Stimulated activated CD8-positive, alpha-beta memory T cell treated with anti-CD3 and anti-CD28 coated beads, Interleukin-15, amount 100 ng/mL, for 48 hours (primary cell): Measurements from ENCODE around the gene ADAMTSL4.
"Not testable (repeated sequence)": the region's sequence is repeated elsewhere in the genome, so short reads cannot be mapped to it uniquely, and the experiment has no call there.

ENCODE experiments used
- DNase-seq, 2 donors: peaks; one replicate each; pipeline ENCODE4 v3.0.0-alpha.2; 2020; ENCODE audit warnings: low read depth in 2 of 2

Gene ADAMTSL4

DNA sequence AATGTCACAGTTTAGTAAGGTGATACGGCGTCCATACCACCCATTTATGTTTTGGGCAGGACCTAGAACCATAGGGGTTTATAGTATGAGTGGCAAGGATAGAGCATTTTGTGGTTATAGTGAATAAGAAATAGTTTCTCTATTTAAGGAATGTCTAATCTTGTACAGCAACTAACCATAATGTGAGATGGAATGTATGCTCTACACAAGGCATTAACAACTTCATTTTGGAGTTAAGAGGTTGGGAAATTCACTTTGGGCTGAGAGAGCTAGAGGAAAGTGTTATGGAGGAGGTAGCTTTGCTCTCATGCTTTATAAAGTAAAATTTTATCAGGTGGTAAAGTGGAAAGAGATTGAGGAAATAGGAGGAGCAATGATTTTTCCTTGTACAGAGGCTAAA is 33.2 kb downstream of the ADAMTSL4 start:
- DNase-seq, result no peak

DNA sequence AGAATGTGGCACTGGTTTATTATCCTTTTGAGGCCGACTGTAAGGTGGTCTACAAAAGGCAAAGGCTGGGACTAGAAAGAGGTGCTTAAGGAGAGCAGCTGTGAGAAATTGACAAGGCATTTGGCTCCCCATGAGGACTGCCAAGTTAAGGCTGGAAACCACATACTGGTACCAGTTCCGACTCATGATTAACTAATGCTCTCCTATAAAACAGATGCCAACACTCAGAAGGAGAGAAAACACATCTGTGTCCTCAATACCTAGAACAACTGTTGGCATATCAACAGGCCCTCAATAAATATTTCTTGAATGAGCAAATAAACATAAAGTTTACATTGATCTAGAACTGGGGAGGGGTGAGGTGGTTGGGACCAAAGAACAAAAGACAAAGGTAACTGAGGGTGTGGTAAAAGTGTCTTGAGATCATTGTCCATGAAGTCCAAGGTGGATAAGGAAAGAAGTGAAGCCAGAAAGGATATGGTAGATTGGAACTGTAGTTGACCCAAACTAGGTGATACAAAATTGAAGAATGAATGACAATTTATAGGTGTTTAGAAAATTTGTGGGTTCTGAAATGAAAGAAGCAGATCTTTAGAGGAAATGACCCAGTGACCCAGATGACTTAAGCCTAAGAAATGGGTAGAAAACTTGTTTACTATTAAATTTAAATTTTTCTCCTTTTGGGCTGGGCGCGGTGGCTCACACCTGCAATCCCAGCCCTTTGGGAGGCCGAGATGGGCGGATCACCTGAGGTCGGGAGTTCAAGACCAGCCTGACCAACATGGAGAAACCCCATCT is 47.1 kb downstream of the ADAMTSL4 start:
- DNase-seq, result no peak

DNA sequence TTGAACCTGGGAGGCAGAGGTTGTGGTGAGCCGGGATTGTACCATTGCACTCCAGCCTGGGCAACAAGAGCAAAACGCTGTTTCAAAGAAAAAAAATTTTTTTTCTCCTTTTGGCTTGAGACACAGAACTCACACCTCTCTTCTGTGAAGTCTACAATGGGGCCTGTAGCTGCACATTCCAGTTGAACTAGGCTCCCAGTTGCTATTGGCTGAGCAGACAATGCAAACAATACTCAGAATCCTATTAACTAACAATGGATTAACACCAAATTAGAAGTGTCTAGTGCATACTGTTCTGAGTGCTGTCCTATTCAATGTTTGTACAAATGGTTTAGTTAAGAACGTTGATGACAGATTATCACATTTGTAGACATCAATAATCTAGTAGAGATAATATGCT is 47.8 kb downstream of the ADAMTSL4 start:
- DNase-seq, result no peak

DNA sequence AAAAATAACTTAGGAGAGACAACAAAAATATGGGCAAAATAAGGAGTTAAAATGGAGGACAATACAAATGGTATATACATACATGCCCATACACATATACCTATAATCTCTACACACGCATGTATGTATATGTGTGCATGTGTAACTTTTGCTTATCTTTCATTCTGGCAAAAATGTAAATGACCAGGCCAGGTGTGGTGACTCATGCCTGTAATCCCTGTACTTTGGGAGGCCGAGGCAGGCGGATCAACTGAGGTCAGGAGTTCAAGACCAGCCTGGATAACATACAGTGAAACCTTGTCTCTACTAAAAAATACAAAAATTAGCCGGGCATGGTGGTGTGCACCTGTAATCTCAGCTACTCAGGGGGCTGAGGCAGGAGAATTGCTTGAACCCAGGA is 49.1 kb downstream of the ADAMTSL4 start:
- DNase-seq, result not testable (repeated sequence)

DNA sequence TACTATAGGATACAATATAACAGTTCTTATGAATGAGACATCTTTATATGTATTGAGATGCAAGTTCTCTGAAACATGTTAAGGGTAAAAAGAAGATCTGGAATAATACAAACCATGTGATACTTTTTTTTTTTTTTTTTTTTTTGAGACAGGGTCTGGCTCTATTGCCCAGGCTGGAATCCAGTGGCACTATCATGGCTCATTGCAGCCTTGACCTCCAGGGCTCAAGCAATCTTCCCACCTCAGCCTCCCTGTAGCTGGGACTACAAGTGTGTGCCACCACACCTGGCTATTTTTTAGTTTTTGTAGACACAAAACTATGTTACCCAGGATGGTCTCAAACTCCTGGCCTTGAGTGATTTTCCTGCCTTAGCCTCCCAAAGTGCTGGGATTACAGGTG is 52.3 kb downstream of the ADAMTSL4 start:
- no peak for DNase-seq

DNA sequence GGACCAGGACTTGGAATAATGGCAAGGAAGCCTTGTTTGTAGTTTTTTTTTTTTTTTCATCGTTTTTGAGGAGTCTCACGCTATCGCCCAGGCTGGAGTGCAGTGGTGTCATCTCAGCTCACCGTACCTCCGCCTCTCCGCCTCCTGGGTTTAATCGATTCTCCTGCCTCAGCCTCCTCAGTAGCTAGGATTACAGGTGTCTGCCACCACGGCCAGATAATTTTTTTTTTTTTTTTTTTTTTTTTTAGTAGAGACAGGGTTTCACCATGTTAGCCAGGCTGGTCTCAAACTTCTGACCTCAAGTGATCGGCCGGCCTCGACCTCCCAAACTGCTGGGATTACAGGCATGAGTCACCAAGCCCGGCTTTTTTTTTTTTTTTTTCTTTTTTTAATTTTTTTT is 53.2 kb downstream of the ADAMTSL4 start:
- not testable (repeated sequence) for DNase-seq

DNA sequence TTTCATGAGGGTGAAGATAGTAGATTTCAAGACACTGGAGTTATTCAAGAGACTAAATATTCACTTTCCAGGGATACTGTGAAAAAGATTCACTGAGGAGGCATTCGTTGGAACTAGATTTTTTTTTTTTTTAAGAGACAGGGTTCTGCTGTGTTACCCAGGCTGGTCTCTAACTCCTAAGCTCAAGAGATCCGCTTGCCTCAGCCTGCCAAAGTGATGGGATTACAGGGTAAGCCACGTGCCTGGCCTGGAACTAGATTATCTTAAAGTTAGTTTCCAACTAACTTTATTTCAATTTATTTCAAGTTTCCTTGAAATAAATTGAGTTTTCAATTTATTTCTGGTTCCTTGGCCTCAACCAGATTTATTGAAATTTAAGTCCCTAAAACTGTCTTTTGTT is 54.5 kb downstream of the ADAMTSL4 start:
- DNase-seq, result no peak

DNA sequence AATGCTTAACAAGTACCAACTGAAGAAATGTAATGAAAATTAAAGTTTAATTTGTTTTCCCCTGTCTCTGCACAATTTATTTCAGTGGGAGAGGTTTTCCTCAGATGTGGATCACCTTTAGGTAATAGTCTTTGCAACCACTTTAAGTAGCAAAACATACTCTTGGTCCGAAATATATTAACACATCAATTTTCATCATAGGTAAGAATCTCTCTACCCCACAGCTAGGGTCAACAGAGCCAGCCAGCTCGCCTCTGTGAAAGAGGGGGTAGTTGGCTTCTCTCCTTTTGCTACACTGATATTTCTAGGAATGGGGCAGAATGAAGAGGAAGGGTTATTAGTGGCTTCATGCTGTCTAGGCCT is 55.0 kb downstream of the ADAMTSL4 start:
- DNase-seq, result no peak

DNA sequence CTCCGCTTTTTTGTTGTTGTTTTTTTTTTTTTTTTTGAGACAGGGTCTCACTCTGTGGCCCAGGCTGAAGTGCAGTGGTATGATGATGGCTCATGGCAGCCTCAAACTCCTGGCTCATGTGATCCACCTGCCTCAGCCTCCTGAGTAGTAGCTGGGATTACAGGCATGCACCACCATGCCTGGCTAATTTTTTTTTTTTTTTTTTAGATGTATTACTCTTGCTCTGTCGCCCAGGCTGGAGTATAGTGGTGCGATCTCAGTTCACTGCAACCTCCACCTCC is 56.2 kb downstream of the ADAMTSL4 start:
- not testable (repeated sequence) for DNase-seq

DNA sequence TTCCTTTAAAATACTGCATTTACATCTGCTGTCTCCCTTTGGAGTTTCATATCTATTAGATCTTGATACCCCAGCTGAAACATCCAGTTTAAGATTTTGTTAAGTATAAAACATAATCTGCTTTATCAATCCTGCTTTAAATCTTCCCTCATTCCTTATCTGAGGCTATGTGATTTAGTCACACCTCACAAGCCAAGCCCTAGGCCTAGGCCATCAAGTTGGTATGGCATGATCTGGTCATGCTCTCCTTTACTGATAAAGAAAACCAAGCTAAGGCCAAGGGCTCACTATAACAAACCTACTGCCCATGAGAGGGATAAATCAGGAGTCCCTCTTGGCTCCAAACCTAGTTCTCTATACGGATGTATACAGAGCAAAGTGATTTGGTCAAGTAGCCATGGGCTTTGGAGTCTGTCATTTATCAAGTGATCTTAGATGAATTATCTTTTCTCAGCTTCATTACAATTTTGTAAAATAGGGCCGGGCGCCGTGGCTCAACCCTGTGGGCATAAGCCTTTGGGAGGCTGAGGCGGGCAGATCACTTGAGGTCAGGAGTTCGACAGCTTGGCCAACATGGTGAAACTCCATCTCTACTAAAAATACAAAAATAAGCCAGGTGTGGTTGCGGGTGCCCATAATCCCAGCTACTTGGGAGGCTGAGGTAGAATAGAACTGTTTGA is 57.4 kb downstream of the ADAMTSL4 start:
- DNase-seq, result no peak

DNA sequence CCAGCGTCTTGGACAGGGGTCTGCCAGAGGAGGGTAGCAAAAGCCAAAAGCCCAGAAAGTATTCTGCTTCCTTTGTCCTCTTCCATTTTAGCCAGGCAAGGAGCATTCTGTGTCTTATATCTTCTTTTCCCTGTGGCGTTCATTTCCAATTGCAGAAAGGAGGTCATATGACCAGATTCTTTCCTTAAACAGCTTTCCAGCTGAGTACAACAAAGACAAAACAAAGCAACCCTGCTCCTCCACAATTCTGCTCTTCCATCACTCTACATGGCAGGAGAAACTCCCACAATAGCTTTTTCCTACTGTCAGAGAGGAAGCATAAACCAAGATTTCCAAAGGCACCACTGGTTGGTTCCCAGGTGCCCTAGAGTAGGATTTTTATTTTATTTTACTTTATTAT is 60.5 kb downstream of the ADAMTSL4 start:
- DNase-seq, result no peak
